GM18507 (cell line): ENCODE data around the gene AAR2.

Experiments
- DNase-seq: peaks from one replicate; pipeline ENCODE4 v3.0.0; 2011; ENCODE audit warnings: low read depth; ENCODE audit not compliant: insufficient read length; ENCODE audit errors: extremely low spot score
- FAIRE-seq: peaks from 2 replicates; lab custom pipeline; 2011; peaks lifted over from hg19 to GRCh38; lab: Jason Lieb, UNC

Gene AAR2

GRCh38 chr20:36253036-36253435 lies 16.8 kb downstream of the AAR2 start:
- FAIRE-seq: no peak
- no peak for DNase-seq

DNA sequence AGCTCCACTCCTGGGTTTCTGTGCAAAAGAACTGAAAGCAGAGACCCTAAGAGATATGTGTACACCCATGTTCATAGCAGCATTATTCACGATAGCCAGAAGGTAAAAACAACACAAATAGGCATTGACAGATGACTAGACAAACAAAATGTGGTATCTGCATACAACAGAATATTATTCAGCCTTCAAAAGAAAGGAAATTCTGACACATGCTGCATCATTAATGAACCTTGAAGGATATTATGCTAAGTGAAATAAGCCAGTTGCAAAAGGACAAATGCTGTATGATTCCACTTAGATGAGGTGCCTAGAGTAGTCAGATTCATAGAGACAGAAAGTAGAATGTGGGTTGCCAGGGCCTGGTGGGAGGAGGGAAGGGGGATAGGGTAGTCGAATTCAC lies 17.8 kb downstream of the AAR2 start:
- no peak for DNase-seq
- FAIRE-seq: no peak

- FAIRE-seq: no peak
- DNase-seq: no peak
Measured at GRCh38 chr20:36255445-36255844, 19.2 kb downstream of the AAR2 start.

DNA sequence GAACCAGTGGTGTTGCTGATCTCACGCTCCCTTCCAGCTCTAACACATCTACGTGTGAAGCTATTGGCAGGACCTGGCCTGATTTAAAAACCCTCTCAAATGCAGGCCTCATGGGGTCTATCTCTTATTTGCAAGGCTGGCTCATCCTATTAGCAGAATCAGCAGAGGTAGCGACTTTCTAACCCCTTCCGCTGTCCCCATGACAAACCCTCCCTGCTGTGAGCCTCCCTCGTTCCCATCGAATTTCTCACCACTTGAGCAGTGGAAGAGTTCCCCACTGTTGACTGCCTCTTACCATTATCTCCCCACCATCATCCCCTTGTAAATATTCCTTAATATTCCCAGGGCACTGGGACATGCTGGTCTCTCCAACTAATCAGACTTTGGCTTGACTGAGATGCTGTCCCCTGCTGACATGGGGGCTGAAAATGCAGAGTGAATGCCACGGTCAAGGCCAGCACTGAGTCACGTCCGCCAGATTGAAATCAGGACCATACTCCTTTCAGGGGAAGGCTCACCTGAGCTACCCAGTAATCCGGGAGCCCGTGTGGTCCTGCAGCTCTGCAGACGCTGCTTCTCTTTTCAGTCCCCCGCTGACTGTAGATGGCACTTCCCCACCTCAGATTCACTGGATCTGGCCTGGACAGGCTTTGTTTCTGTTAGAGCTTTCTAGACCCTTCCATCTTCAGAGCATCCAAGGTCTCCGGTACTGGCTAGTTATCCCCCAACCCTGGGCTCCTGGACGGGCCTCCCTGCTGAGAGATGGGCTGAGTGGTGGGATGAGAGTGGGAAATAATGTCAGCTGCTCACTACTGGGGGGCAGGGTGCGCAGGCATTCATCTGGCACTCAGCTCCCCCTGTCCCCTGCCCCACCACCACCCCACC lies 23.1 kb downstream of the AAR2 start:
- no peak for DNase-seq
- no peak for FAIRE-seq

DNA sequence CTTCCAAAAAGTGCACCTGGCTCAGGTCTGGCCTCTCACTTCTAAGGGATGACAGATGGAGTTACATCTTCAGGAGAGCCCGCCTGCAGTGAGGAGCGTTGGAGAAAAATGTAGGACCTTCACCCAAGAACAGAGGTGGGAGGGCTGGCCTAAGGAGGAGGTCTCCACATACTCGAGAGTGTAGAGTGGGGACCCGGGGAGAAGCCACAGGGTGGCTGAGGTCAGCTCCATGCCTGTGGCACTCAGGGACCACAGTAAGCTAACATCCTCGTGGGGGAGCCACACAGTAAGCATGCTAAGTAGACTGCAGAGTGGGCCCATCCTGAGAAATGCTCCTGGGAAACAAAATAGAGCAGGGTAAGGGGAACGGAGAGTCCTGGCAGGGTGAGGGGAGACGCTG lies 24.0 kb downstream of the AAR2 start:
- FAIRE-seq (no peak), DNase-seq (no peak)

GRCh38 chr20:36261389-36262105 lies 25.3 kb downstream of the AAR2 start:
- FAIRE-seq (no peak), DNase-seq (no peak)

- DNase-seq (no peak), FAIRE-seq (no peak)
Measured at GRCh38 chr20:36262440-36262839, 26.2 kb downstream of the AAR2 start.

- DNase-seq (no peak), FAIRE-seq (no peak)
Measured at GRCh38 chr20:36264426-36265246, 28.4 kb downstream of the AAR2 start.

DNA sequence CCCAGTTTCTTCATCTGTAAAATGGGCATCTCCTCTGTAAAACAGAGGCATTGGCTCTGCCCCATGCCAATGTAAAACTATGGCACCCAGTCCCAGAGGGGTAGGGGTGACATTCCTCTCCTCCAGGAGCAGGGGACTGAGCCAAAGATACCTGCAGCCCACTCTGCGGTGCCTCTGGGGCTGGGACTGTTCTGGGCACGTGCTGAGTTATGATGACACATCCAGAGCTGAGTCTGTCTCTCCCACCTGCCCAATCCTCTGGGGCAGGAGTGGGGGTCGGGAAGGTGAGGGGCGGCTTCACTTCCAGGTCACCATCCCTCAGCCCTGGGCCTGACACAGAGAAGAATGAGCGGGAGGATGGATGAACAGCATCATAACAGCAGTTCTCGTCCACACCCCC lies 29.9 kb downstream of the AAR2 start:
- no peak for DNase-seq

DNA sequence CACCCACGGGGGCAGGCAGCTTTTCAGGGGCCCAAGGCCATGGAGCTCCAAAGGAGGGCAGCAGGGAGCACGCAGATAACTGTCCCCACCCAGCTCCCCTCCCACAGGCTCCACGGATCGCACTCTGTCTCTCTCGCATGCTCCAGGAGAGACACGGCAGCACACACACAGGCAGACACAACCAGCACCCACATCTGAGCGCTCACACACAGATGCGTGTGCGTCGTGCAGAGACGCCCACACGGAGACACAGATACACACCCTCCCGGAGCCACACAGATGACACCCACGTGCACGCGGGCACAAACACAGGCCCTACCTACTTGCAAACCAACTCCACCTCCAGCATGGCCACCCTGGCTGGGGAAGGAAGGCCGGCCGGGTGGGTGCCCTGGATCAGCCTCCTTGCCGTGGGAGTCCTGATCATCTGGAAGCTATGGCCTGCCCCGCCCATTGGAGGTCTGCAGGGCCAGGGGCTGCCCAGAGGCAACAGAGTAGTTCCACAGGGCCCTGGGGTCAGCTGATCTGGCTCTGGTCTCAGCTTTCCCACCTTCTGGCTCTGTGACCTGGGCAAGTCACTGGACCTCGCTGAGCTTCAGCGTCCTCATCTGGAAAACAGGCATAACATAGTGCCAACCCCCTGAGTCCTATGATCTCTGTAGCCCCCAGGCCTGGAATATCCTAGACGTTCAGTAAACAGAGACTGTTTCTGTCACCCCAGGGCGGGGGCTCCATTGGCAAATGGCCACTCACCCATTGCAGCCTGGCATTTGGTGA lies 31.5 kb downstream of the AAR2 start:
- no peak for FAIRE-seq

More for the DNA sequence above, 29.9 kb downstream of the AAR2 start:
- FAIRE-seq: no peak

GRCh38 chr20:36268440-36269342 lies 32.4 kb downstream of the AAR2 start:
- no peak for FAIRE-seq
- no peak for DNase-seq

More for the DNA sequence above, 31.5 kb downstream of the AAR2 start:
- no peak for DNase-seq

- DNase-seq (no peak), FAIRE-seq (no peak)
Measured at GRCh38 chr20:36269507-36269906, 33.2 kb downstream of the AAR2 start.

DNA sequence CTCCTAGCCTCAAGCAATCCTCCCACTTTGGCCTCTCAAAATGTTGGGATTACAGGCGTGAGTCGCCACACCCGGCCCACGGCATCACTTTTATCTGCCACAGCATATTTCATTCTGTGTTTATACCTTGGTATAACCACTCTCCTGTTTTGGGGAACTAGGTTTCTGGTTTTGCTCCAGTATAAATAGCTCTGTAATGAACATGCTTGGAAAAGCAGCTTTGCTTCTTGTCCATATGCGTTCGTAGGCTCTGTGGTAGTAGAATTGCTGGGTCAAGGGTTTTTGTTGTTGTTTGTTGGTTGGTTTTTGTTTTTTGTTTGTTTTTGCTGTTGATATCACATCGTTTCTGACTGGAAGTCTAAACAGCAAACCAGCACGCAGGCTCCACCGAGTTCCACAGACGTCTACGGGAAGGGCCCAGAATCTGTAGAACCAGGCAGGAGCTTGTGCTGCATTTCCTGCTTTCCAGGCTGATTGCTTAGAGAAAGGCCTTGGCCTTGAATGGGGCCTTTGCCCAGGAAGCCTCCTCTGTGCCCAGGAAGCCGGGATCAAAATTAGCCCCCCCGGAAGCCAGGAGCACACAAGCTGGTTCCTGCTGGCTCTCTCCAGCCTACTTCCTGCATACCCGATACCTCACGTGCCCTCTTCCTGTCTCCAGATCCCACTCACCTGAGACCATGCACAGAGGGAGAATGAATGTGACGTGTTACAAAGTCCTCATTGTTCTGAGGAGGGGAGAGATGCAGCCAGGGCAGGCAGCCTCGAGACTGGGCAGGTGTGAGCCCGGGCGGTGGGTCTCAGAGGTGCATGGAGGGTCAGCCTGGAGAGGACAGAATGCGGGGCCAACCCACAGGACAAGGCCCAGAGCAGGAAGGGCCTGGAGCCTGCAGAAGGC lies 34.7 kb downstream of the AAR2 start:
- FAIRE-seq (no peak), DNase-seq (no peak)

DNA sequence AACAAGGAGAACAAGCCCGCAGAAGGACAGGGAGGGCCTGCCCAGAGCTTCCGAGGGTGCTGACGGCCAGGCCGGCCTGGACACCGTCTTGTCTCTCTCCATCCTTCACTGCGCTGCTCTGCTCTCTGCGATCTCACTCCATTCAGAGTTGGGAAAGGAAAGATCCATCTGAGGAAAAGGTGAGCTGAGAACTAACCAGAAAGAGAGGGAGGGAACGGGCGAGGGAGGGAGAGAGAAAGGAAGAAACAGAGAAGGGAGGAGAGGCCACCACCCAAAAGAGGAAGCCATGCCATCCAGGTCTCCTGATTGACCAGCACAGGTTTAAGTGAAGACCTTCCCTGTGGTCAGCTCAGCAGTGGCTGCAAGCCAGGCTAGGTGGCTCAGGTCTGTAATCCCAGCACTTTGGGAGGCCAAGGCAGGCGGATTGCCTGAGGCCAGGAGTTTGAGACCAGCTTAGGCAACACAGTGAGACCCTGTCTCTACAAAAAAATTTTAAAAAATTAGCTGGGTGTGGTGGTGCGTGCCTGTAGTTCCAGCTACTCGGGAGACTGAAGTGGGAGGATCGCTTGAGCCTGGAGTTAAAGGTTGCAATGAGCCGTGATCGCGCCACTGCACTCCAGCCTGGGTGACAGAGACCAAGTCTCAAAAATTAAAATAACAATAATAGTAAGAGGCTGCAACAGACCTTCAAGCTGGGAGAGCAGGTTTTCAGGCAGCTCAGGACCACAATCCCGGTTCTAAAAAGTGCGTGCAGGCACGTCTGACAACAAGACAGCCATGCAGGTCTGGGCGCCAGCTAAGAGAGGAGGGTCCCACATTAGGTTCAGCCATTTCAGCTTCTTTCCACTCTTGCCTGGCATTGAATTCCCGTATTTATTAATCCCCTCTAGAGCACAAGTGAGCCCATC lies 35.6 kb downstream of the AAR2 start:
- FAIRE-seq (no peak), DNase-seq (no peak)

DNA sequence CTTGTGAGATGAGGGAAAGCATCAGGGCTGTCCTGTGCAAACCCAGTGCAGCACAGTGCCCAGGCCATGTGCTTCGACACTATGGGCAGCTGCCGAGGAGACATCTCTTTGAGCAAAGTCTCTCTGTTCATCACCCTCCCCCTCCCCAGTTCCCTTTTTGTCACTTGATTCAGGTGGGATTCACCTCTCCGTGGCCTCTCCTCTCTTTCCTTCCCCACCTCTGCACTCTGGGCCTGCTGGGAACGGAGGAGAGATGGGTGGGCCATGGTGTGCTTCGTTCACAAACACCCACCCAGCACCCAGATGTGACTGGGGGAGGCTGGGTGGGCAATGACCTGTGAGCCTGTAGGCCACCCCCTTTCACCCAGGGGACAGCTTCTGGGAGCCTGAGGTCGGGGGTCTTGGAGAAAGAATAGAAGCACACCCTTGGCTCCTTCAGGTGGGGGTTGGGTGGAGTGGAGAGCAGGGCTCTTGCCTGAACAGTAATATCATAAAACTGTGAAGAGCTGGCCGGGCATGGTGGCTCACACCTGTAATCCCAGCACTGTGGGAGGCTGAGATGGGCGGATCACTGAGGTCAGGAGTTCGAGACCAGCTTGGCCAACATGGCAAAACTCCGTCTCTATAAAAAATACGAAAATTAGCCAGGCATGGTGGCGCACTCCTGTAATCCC lies 36.4 kb downstream of the AAR2 start:
- no peak for DNase-seq
- FAIRE-seq: no peak
